Measurements from ENCODE around the gene PSMD1. TPM values are rescaled to one million over a fixed set of nuclear protein-coding genes. Genes with fewer than 3 reads are reported as not detected.

PSMD1 gene
- 115 and 166 TPM in 2 replicates for total RNA-seq

GRCh38 chr2:231056453-231057416 lies at the start of gene PSMD1:
TSS of gene PSMD1 (plus strand) at chr2:231056867. CDS start at chr2:231057026, 159 bp downstream.

GRCh38 chr2:231037202-231037730 lies 19.4 kb upstream of the PSMD1 start, which contains the start of gene C2orf72:
TSS of gene C2orf72 (plus strand) at chr2:231037523. CDS start at chr2:231037566, 43 bp downstream.

GRCh38 chr2:231124838-231125568 lies 68.3 kb downstream of the PSMD1 start, which contains the start of gene HTR2B:
TSS of gene HTR2B (minus strand) at chr2:231125042. CDS start at chr2:231123764, 1,278 bp downstream.

GRCh38 chr2:231198291-231199173 lies 141.9 kb downstream of the PSMD1 start, which contains the start of gene ARMC9:
TSS of gene ARMC9 (plus strand) at chr2:231198631. CDS start at chr2:231206239, 7,608 bp downstream.

Small RNAs within 50 kb of the gene (small RNA-seq; reads per million reads assigned to genes)
- not detected for gene RNU1-93P

Other genes with a start within 250 kb of the PSMD1 start
- 3.4 and 5.2 TPM in 2 replicates for gene ITM2C, start 191.9 kb upstream of the PSMD1 start, total RNA-seq
- gene GPR55, start 131.6 kb upstream of the PSMD1 start, total RNA-seq, result not detected in 2 replicates
- not detected in 2 replicates for gene SPATA3, start 60.7 kb upstream of the PSMD1 start, total RNA-seq
- gene C2orf72, start 19.3 kb upstream of the PSMD1 start, total RNA-seq, result under 0.01 TPM in 1 of 2 replicates, not detected in the other
- gene HTR2B, start 68.2 kb downstream of the PSMD1 start, total RNA-seq, result 1.3 and 1.6 TPM in 2 replicates
- gene ARMC9, start 141.8 kb downstream of the PSMD1 start, total RNA-seq, result 17.0 and 21.2 TPM in 2 replicates